GM20431 (cell line): Measurements from ENCODE around the gene AGRN.
"Not testable (repeated sequence)": the region's sequence is repeated elsewhere in the genome, so short reads cannot be mapped to it uniquely, and the experiment has no call there.

Source experiments
- in situ Hi-C: fragments of 300-500 bp; cut with MseI, MboI; formaldehyde crosslinking; loops from one replicate; pipeline ENCODE4 v1.15.0; 2020; ENCODE audit warnings: low sequenced_read_pairs; ENCODE audit not compliant: unreplicated experiment

Gene AGRN

DNA sequence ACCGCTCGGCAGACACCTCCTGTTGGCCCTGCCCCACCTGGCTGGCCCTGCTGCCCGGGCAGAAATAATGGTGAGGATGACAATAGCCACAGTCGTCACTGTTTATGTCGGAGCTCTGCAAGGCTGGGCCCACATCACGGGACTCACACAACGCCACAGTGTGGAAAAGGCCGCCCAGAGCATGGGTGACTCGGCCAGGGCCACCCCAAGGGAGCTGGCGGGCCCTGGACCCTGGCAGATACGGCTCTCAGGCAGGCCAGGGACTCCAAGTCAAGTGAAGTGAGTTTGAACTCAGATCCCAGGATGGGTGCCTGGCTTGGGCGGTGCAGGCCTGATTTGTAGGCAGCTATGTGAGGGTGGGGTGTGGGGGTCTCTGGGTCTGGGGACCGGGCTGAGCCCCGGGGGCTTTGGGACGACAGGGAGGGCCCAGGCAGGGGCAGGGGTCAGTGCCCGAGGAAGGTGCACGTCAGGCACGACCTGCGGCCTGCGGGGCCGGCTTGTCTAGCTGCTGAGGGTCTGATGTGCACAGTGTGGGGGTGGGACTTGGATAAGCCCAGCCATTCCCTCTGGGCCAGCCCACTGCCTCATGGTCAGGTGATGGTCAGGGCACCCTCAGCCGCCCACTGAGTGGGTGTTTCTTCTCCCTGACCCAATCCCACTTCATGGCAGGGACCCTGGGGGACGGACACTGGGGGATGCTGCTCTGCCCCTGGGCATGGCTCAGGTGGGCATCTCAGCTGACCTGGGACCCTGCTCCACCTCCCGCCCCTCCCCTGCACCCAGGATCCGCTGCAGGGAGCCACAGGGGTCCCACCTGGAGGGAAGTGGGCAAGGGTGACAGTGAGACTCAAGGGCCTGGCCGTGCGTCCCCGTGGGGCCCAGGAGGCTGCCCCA, 53.2 kb downstream of the AGRN start:
- in situ Hi-C loops: no loop called here

- in situ Hi-C loops: no loop called here
Observed at GRCh38 chr1:1073743-1074587, 54.0 kb downstream of the AGRN start, which contains the start of gene RNF223. Gene RNF223 (minus strand): TSS chr1:1074306. CDS start chr1:1072566, 1,740 bp downstream.

- in situ Hi-C loops: no loop called here
Observed at GRCh38 chr1:1074631-1075147, 54.8 kb downstream of the AGRN start.

- in situ Hi-C loops: no loop called here
Observed at GRCh38 chr1:1075148-1075935, 55.4 kb downstream of the AGRN start.

- in situ Hi-C loops: not testable (repeated sequence)
Observed at GRCh38 chr1:1077396-1077795, 57.5 kb downstream of the AGRN start.

DNA sequence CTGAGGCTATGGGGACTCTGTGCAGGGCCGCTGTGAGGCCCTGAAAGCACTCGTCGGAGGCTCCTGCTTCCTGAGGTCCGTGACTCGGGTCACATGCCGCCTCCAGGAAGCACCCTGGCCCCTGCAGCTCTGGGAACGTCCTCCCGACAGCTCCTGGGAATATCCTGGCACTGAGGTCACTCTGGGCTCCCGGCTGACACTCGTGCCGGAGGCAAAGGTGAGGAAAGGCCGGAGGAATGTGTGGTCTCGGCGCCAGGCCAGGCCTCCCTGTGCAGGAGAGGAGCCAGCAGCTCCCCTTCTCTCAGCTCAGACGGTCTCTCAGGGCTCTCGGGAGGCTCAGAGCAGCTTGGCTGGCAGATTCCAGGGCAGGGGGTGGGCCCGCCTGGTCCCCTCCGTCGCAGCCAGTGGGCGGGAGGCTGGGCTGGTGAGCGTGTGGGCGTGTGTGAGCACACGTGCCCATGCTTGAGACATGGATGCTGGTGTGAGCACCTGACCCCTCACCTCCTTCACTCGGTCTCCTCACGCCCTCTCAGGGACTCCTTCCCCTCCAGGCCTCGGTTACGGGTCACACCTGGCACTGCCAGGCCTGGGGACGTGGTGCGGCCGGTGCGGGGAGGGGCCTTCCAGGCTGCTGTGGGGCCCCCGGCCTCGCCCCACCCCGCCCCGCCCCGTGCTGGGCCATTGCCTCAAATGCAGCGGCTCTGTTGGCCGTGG, 59.6 kb downstream of the AGRN start:
- in situ Hi-C loops: no loop called here

DNA sequence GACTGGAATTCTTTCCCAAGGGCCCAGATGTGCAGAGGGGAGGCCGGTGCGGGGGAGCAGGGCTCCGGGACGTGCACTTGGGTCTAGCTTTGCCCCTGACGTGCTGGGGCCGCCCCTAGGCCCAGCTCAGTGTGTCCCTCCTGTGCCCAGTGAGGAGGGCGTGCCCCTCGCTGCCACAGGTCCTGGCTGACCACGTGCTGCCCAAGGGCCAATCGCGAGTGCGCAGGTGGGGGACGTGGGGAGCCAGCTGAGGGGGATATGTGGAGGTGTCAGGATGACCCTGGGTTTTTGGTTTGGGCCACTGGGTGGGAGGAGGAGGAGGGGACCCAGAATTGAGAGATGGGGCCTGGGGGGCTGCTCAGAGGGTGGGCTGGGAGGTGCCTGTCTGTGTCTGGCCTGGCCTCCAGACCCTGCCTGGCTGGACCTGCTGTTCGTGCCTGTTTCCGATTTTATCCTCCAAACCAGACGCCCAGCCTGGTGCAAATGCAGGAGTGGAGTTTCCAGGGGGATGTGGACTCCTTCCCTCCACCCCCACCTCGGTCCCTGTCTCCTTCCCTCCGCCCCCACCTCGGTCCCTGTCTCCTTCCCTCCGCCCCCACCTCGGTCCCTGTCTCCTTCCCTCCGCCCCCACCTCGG, 60.3 kb downstream of the AGRN start:
- in situ Hi-C loops: no loop called here

- in situ Hi-C loops: no loop called here
Observed at GRCh38 chr1:1080951-1081310, 61.0 kb downstream of the AGRN start.

DNA sequence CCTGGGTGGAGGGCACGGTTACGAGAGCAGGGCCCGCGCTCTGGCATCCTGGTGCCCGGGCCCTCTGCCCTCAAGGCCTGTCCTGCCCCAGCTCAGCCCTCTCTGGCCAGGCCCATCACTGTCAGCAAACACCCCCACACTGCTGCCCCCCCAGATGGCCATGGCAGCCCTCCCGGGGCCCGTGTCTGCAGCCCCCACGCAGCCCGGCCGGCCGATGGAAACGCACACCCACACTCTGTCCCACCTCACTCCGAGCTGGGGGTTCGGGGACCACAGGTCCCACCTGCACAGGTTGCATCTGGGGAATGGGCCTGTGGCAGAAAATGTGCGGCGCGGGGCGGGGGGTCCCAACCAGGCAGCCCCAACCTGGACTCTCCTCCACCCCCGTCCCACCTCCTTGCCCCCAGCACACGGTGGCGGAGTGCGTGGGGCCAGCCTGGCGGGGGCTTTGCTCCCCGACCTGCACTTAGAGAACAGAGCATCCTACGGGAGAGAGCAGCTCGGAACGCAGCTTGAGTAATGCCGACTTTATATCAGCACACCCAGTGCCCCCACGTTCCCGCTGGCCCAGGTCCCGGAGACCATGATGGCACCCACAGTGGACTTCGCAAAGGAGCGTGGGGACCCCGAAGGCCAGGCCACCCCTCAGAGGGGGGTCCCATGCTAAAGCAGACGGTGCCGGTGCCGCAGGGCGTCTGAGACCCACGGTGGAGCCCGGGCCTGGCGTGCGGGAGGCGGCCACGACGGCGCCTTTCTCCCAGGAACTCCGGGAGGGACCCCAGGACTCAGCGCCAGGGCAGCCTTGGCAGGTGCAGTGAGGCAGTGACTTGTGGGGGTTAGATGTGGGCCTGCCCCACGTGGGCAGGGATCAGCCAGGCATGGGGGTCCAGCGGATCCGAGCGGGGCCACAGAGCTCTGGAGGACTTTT, 61.7 kb downstream of the AGRN start:
- in situ Hi-C loops: no loop called here

GRCh38 chr1:1082239-1082775, 62.4 kb downstream of the AGRN start:
- in situ Hi-C loops: no loop called here

- in situ Hi-C loops: no loop called here
Observed at GRCh38 chr1:1082776-1083415, 63.0 kb downstream of the AGRN start.

- in situ Hi-C loops: no loop called here
Observed at GRCh38 chr1:1083416-1084371, 63.8 kb downstream of the AGRN start.

GRCh38 chr1:1084372-1085170, 64.7 kb downstream of the AGRN start:
- in situ Hi-C loops: no loop called here

DNA sequence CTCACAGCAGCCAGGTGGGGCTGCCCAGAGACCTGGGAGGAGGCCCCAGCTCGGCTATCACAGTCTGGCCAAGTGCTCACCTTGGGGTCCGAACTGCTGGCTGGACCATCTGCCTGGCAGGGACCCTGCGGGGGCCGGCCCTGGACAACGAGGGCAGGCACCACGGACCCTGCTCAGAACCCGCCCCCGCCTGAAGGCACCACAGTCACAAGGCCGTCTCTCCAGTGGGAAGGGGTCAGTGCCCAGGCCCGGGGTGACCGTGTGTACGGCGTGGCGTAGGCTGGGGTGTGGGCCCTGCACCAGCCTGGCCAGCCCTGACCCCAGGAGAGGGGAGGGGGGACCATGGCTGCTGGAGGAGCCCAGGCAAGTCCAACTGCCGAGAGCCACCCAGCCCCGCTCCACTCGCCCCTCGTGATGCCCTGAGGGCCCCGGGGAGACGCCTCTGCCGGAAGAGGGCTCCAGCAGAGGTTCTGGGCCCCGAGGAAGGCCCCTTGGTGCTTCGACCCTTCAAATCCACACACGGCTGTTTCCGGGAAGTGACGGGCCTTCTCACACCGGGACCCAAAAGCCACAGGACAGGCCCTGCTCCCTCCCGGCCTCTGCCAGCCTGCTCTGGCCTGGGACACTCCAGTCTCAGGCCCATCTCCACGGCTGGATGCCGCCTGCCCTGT, 65.4 kb downstream of the AGRN start:
- in situ Hi-C loops: no loop called here
